ENCODE data around the gene SMAD9.
"Not testable (repeated sequence)": the region's sequence is repeated elsewhere in the genome, so short reads cannot be mapped to it uniquely, and the experiment has no call there.

Gene SMAD9

DNA sequence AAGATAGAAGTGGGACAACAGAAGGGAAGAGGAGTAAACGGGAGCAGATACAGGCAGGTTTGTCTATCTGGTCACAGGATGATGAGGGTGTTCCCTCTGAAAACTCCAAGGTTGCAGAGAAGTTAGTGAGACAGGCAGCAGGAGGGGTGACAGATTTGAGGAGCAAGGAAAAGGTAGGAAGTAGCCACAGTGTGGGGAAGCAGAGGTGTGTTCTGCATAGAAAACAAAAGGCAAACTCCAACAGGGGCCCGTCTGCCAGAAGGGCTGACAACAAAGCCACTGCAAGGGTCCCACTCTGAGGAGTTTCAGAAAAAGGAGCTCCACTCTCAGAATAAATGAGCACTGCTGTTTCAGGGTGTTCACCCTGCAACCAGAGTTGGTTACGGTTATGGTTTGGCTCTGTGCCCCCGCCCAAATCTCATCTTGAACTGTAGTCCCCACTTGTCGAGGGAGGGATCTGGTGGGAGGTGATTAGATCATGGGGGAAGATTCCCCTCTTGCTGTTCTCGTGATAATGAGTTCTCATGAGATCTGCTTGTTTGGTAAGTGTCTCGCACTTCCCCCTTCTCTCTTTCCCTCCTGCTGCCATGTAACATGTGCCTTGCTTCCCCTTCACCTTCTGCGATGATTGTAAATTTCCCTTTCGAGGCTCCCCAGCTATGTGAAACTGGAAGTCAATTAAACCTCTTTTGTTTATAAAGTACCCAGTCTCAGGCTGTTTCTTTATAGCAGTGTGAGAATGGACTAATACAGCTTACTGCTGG lies 32.1 kb downstream of the SMAD9 start:
- Histone ChIP-seq H3K36me3 (peaks cover 13% of the 10 kb centered on the region), H3K4me1 (peaks cover 36% of the 10 kb centered on the region), H3K4me3 (ENCODE audit: low read depth, low read length) (no peak overlapping the region), H3K9me3 (no peaks in the 10 kb centered on the region), H3K27me3 (no peaks in the 10 kb centered on the region)
- TF ChIP-seq, protein P1, sequence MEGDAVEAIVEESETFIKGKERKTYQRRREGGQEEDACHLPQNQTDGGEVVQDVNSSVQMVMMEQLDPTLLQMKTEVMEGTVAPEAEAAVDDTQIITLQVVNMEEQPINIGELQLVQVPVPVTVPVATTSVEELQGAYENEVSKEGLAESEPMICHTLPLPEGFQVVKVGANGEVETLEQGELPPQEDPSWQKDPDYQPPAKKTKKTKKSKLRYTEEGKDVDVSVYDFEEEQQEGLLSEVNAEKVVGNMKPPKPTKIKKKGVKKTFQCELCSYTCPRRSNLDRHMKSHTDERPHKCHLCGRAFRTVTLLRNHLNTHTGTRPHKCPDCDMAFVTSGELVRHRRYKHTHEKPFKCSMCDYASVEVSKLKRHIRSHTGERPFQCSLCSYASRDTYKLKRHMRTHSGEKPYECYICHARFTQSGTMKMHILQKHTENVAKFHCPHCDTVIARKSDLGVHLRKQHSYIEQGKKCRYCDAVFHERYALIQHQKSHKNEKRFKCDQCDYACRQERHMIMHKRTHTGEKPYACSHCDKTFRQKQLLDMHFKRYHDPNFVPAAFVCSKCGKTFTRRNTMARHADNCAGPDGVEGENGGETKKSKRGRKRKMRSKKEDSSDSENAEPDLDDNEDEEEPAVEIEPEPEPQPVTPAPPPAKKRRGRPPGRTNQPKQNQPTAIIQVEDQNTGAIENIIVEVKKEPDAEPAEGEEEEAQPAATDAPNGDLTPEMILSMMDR (IDR thresholded peaks at IDR 0.05; ENCODE audit: low read depth, low read length), result no peak
- no peak for DNase-seq

DNA sequence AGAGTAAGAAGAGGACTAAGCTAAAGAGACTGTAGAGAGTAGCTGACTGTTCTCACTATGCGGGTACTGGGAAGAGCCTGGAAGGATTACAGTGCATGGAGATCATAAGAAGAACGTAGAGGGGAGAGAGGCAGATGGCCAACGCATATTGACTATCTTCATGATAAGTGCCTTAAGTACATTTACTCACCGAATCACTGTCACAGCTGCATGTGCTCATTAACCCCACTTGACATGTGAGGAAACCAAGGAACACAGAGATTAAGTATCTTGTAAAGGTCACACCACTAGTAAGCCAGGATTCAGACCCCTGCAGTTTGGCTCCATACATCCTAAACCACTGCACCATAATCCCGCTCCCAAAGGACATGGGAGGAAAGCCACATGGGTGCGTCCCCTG lies 34.1 kb downstream of the SMAD9 start:
- Histone ChIP-seq H3K4me3 (ENCODE audit: low read depth, low read length) (no peak overlapping the region), H3K36me3 (peaks cover 19% of the 10 kb centered on the region), H3K27me3 (no peaks in the 10 kb centered on the region), H3K9me3 (no peaks in the 10 kb centered on the region), H3K4me1 (peaks cover 24% of the 10 kb centered on the region)
- DNase-seq, result no peak
- TF ChIP-seq, protein P1 (IDR thresholded peaks at IDR 0.05; ENCODE audit: low read depth, low read length), result no peak

DNA sequence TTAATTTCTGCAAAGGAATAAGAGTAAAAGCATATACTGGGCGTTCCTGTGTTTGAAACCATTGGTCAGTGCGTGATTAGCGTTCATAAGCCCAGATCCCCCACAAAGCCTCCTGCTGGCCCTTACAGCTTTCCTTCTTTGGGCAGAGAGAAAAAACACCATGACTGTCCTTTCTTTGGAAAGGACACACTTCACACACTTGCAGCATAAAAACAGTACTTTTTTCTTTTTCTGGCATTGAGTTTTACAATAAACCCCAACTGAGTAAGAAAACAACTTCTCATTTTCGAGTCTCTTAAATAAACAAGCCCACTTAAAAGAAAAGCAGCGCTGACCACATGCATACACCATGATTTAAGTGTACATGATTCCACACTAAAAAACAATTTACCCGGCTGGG lies 35.8 kb downstream of the SMAD9 start:
- DNase-seq, result no peak
- TF ChIP-seq, protein P1 (IDR thresholded peaks at IDR 0.05; ENCODE audit: low read depth, low read length), result no peak
- Histone ChIP-seq H3K27me3 (no peaks in the 10 kb centered on the region), H3K36me3 (peaks cover 29% of the 10 kb centered on the region), H3K4me1 (peaks cover 24% of the 10 kb centered on the region), H3K4me3 (ENCODE audit: low read depth, low read length) (no peak overlapping the region), H3K9me3 (no peaks in the 10 kb centered on the region)

DNA sequence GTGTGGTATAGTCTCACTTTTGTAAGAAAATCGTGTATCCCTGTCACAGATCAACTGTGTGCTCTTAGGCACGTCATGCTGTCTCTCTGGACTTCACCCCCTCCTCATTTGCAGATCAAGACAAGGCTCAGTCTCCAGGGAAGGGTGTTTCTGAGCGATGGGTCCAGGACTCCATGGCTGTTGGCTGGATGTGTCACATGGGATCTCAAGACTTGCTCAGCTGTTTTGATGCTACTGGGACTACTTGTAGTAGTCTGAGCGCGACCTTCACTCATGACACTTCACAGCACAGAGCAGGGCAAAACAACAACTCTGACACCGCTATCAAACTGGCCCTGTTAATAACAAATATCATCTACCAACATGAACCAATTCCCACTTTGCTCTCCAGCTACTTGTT lies 36.2 kb downstream of the SMAD9 start:
- no peak overlapping the region for H3K4me3 ChIP-seq (ENCODE audit: low read depth, low read length)
- H3K27me3 ChIP-seq, result no peaks in the 10 kb centered on the region
- TF ChIP-seq, protein P1 (IDR thresholded peaks at IDR 0.05; ENCODE audit: low read depth, low read length), result no peak
- no peaks in the 10 kb centered on the region for H3K9me3 ChIP-seq
- peaks cover 33% of the 10 kb centered on the region for H3K36me3 ChIP-seq
- H3K4me1 ChIP-seq, result peaks cover 24% of the 10 kb centered on the region
- no peak for DNase-seq

DNA sequence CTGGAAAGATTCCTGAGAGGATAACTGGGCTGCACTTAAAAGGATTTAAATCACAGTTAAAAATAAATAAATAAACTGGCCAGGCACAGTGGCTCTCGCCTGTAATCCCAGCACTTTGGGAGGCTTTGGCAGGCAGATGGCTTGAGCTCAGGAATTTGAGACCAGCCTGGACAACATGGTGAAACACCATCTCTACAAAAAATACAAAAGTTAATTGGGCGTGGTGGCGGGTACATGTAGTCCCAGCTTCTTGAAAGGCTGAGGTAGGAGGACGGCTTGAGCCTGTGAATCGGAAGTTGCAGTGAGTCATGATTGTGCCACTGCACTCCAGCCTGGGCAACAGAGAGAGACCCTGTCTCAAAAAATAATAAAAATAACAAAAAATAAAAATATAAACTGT lies 36.6 kb downstream of the SMAD9 start:
- Histone ChIP-seq H3K36me3 (peaks cover 35% of the 10 kb centered on the region), H3K4me1 (peaks cover 19% of the 10 kb centered on the region)
- not testable (repeated sequence) for H3K9me3 ChIP-seq; H3K4me3 ChIP-seq (ENCODE audit: low read depth, low read length); DNase-seq; H3K27me3 ChIP-seq

DNA sequence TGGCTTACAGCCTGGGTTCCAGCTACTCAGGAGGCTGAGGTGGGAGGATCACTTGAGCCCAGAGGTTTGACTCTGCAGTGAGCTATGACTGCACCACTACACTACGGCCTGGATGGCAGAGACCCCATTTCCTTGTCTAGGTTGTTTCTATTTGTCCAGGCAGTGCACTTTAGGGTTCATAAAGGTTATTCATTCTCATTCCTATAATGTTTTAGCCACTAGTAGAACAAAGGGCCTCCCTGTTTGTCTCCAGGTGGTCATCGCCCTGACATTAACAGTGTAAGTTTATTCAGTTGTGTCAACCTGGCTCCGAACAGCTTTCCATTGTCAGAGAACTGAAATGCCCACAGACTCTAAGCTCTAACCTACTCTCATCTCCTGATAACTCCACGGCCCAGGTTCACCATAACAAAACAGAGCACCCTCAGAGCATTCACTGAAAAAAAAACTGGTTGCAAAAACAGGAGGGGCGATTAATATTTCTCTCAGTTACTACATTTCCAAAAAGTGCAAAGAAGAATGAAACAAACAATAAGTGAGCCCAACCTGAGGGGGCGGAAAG lies 37.1 kb downstream of the SMAD9 start:
- no peak overlapping the region for H3K4me3 ChIP-seq (ENCODE audit: low read depth, low read length)
- peaks cover 40% of the 10 kb centered on the region for H3K36me3 ChIP-seq
- no peaks in the 10 kb centered on the region for H3K9me3 ChIP-seq
- no peak for DNase-seq
- H3K4me1 ChIP-seq, result peaks cover 15% of the 10 kb centered on the region
- no peaks in the 10 kb centered on the region for H3K27me3 ChIP-seq
- TF ChIP-seq, protein P1 (IDR thresholded peaks at IDR 0.05; ENCODE audit: low read depth, low read length), result no peak
